Endothelial cell of umbilical vein (primary cell): ENCODE results near the gene CHN2. TPM values are rescaled to one million over a fixed set of nuclear protein-coding genes. Genes with fewer than 3 reads are reported as not detected.

ENCODE experiments used
- BruUV-seq: library from RNA; stranded (reverse); fragments of 400-500 nt; replicated peaks from 2 replicates; lab custom pipeline; 2021; lab: Mats Ljungman, UMichigan
- CTCF ChIA-PET: fragments of 300-600, 350-600 bp; sonication (Branson Sonifier 250); formaldehyde crosslinking; loops from one replicate; lab custom pipeline; 2021; ENCODE audit warnings: antibody characterized with exemption, inconsistent platforms; lab: Charles Lee
- POLR2A ChIA-PET: fragments of 300-600, 350-600 bp; sonication (Branson Sonifier 250); formaldehyde crosslinking; loops from one replicate; lab custom pipeline; 2021; ENCODE audit warnings: antibody characterized with exemption, inconsistent platforms; lab: Charles Lee
- DNase-seq: peaks from one replicate; pipeline ENCODE4 v3.0.0-alpha.2; 2011; ENCODE audit warnings: low read depth, low spot score
- FAIRE-seq: peaks from 2 replicates; lab custom pipeline; 2011; peaks lifted over from hg19 to GRCh38; lab: Jason Lieb, UNC
- H2AFZ ChIP-seq: 2 replicates; pipeline ENCODE4 v1.6.0; 2012; ENCODE audit warnings: low read depth, low read length, control low read depth, inconsistent platforms
- H3K27ac ChIP-seq: 2 replicates; pipeline ENCODE4 v1.5.1; 2011; ENCODE audit warnings: low read depth, mild to moderate bottlenecking, control low read depth, low read length, moderate library complexity; ENCODE audit not compliant: insufficient read depth
- H3K27me3 ChIP-seq, 2 experiments: 2 replicates each; pipeline versions ENCODE4 v1.6.0 to v1.6.1; 2011; ENCODE audit warnings: low read length in 2 of 2, mixed read lengths in 1 of 2; ENCODE audit not compliant: control insufficient read depth in 2 of 2, insufficient read depth in 2 of 2
- H3K36me3 ChIP-seq, 2 experiments: 2 replicates in 1 of 2; 3 replicates in 1 of 2; pipeline ENCODE4 v1.5.1; 2011; ENCODE audit warnings: low read length in 2 of 2, mild to moderate bottlenecking in 1 of 2, moderate library complexity in 1 of 2; ENCODE audit not compliant: control insufficient read depth in 2 of 2, insufficient read depth in 2 of 2; ENCODE audit errors: extremely low read depth in 1 of 2
- H3K4me1 ChIP-seq: 3 replicates; pipeline ENCODE4 v1.5.1; 2011; ENCODE audit warnings: mild to moderate bottlenecking, low read length; ENCODE audit not compliant: control insufficient read depth, insufficient read depth; ENCODE audit errors: extremely low read depth
- H3K4me2 ChIP-seq: 2 replicates; pipeline ENCODE4 v1.6.1; 2011; ENCODE audit warnings: low read length, control low read depth, mixed read lengths; ENCODE audit not compliant: insufficient read depth
- H3K4me3 ChIP-seq, 3 experiments: fragments of 200-600 bp in 1 of 3; sonication (generic), shearing (Covaris generic) in 1 of 3; replicated peaks in 1 of 3; 2 replicates each; pipeline ENCODE4 v1.5.1; 2011 to 2016; ENCODE audit warnings: control low read depth in 3 of 3, low read length in 3 of 3, mild to moderate bottlenecking in 2 of 3, inconsistent platforms in 1 of 3, low read depth in 1 of 3, moderate library complexity in 1 of 3; ENCODE audit not compliant: insufficient read depth in 1 of 3
- H3K79me2 ChIP-seq: 2 replicates; pipeline ENCODE4 v1.6.0; 2012; ENCODE audit warnings: low read length, inconsistent platforms; ENCODE audit not compliant: control insufficient read depth, insufficient read depth
- H3K9ac ChIP-seq: replicated peaks from 2 replicates; pipeline ENCODE3; 2011; ENCODE audit warnings: low read length, control low read depth; ENCODE audit not compliant: insufficient read depth; ENCODE audit errors: extremely low read depth
- H3K9me1 ChIP-seq: replicated peaks from 3 replicates; pipeline ENCODE4 v1.6.0; 2011; ENCODE audit warnings: mild to moderate bottlenecking, low read length; ENCODE audit not compliant: control insufficient read depth, insufficient read depth; ENCODE audit errors: extremely low read depth
- H3K9me3 ChIP-seq: replicated peaks from 2 replicates; pipeline ENCODE4 v1.5.1; 2012; ENCODE audit warnings: low read length, inconsistent platforms; ENCODE audit not compliant: control insufficient read depth, insufficient read depth
- H4K20me1 ChIP-seq: replicated peaks from 2 replicates; pipeline ENCODE3; 2011; ENCODE audit warnings: mild to moderate bottlenecking, low read length; ENCODE audit not compliant: control insufficient read depth, insufficient read depth; ENCODE audit errors: extremely low read depth
- CTCF ChIP-seq, 2 donors: IDR thresholded peaks; 1 replicate in 1 of 2; 2 replicates in 1 of 2; pipeline ENCODE4 v1.5.1; 2011; ENCODE audit warnings: low read length in 2 of 2, mild to moderate bottlenecking in 2 of 2, moderate library complexity in 2 of 2, control low read depth in 1 of 2, inconsistent platforms in 1 of 2, low read depth in 1 of 2; ENCODE audit not compliant: insufficient read depth in 1 of 2; ENCODE audit errors: extremely low read depth in 1 of 2
- EZH2 ChIP-seq: IDR thresholded peaks from 2 replicates; pipeline ENCODE4 v1.6.1; 2012; ENCODE audit warnings: borderline replicate concordance, low read depth, mild to moderate bottlenecking, moderate library complexity, low read length, inconsistent platforms; ENCODE audit not compliant: severe bottlenecking
- FOS ChIP-seq: IDR thresholded peaks from 2 replicates; pipeline ENCODE4 v1.6.1; 2011; ENCODE audit warnings: mild to moderate bottlenecking, low read length, moderate library complexity, borderline replicate concordance; ENCODE audit not compliant: insufficient read depth
- GATA2 ChIP-seq: IDR thresholded peaks from 2 replicates; pipeline ENCODE4 v1.7.0; 2011; ENCODE audit warnings: low read depth, mild to moderate bottlenecking, moderate library complexity, mixed read lengths, low read length; ENCODE audit not compliant: insufficient read length, insufficient read depth
- JUN ChIP-seq: IDR thresholded peaks from 2 replicates; pipeline ENCODE4 v1.6.1; 2011; ENCODE audit warnings: borderline replicate concordance, low read depth; ENCODE audit not compliant: insufficient read length, insufficient read depth
- MAX ChIP-seq: IDR thresholded peaks from 2 replicates; pipeline ENCODE4 v1.6.1; 2011; ENCODE audit not compliant: insufficient read depth, insufficient read length
- MYC ChIP-seq: IDR thresholded peaks from one replicate; pipeline ENCODE4 v1.6.1; 2011; ENCODE audit warnings: mild to moderate bottlenecking, low read depth, low read length
- POLR2A ChIP-seq: IDR thresholded peaks from 2 replicates; pipeline ENCODE4 v1.6.1; 2012; ENCODE audit warnings: low read depth, mild to moderate bottlenecking, control low read depth, low read length
- POLR2AphosphoS5 ChIP-seq: IDR thresholded peaks from 2 replicates; pipeline ENCODE4 v1.6.1; 2012; ENCODE audit warnings: low read depth, mild to moderate bottlenecking, control low read depth, low read length, moderate library complexity; ENCODE audit not compliant: insufficient read depth
- dilution Hi-C: fragments of 300-500 bp; cut with MboI; formaldehyde crosslinking; loops from one replicate; pipeline ENCODE4 v1.15.0; 2019; ENCODE audit warnings: low sequenced_read_pairs; ENCODE audit not compliant: extremely low pct_ligation_motif_present
- intact Hi-C: fragments of 100-400 bp; cut with micrococcal nuclease; formaldehyde crosslinking; loops from one replicate; pipeline ENCODE4 v1.10.0; 2022
- polyA plus RNA-seq, 4 experiments: library from polyadenylated mRNA; depleted of rRNA in 3 of 4; stranded (reverse) in 3 of 4; unstranded in 1 of 4; fragments of >200 nt; gene quantifications; 2 replicates each; pipeline versions ENCODE4 v1.2.1 to v1.2.3, GENCODE V29; 2011 to 2012; ENCODE audit warnings: missing spikeins in 1 of 4
- total RNA-seq: library from RNA; stranded (reverse); gene quantifications from 2 replicates; pipeline ENCODE4 v1.2.3, GENCODE V29; 2021

The CHN2 gene
- total and polyA plus RNA-seq, 2 donors (not counting 3 experiments of a cell fraction or from before 2014, with no cell fraction given) = 1.4 to 5.0 TPM

- Histone ChIP-seq H3K27me3 (peaks cover 1 to 5% of the 10 kb centered on the region in 2 experiments), H3K9me3 (no peaks in the 10 kb centered on the region), H2AFZ (no peak overlapping the region), H3K4me2 (no peak overlapping the region), H3K9me1 (no peaks in the 10 kb centered on the region), H3K4me1 (no peaks in the 10 kb centered on the region), H3K27ac (no peak overlapping the region), H3K36me3 (no peaks in the 10 kb centered on the region), H3K79me2 (no peaks in the 10 kb centered on the region), H3K4me3 (no peak overlapping the region), H4K20me1 (no peaks in the 10 kb centered on the region), H3K9ac (no peak overlapping the region)
- no peak for FAIRE-seq
- BruUV-seq = no TSS peak
- dilution Hi-C loops = no loop called here
- no peak for TF ChIP-seq JUN
- TF ChIP-seq MAX = no peak
- TF ChIP-seq MYC = no peak
- TF ChIP-seq POLR2A = no peak
- no peak for TF ChIP-seq EZH2
- no peak for TF ChIP-seq FOS
- no peak for TF ChIP-seq POLR2AphosphoS5
- TF ChIP-seq GATA2 = no peak
- no peak for TF ChIP-seq CTCF (IDR thresholded peaks at IDR 0.05; ENCODE audit: extremely low read depth in 1 of 2, insufficient read depth in 1 of 2, low read depth in 1 of 2, low read length in 2 of 2)
- DNase-seq = no peak
- ChIA-PET POLR2A (no interaction called here), CTCF (no interaction called here)
- intact Hi-C loops = no loop called here
Measured at GRCh38 chr7:29350351-29350750, 155.8 kb downstream of the CHN2 start.
